ENCODE data around the gene EFNA1. TPM values are rescaled to one million over a fixed set of nuclear protein-coding genes. Genes with fewer than 3 reads are reported as not detected.
"Not testable (repeated sequence)": the region's sequence is repeated elsewhere in the genome, so short reads cannot be mapped to it uniquely, and the experiment has no call there.

The EFNA1 gene
- polyA plus RNA-seq, 3 donors = 60.4 to 78.9 (median 65.0) TPM

- DNase-seq (ENCODE audit: extremely low read depth in 1 of 11, low read depth in 9 of 11, low spot score in 4 of 11) = no peak
These were observed 6.2 kb downstream of the EFNA1 start for GRCh38 chr1:155133799-155134281.

GRCh38 chr1:155134322-155134721 lies 6.6 kb downstream of the EFNA1 start:
- DNase-seq (ENCODE audit: extremely low read depth in 1 of 11, low read depth in 9 of 11, low spot score in 4 of 11) = no peak

GRCh38 chr1:155134880-155135414 lies 7.3 kb downstream of the EFNA1 start:
- DNase-seq (ENCODE audit: extremely low read depth in 1 of 11, low read depth in 9 of 11, low spot score in 4 of 11) = peak in 7 of 11 donors; percentile 53 to 82 (median 63)

GRCh38 chr1:155135415-155136028 lies 7.8 kb downstream of the EFNA1 start, which contains the start of gene SLC50A1:
SLC50A1 (plus strand) TSS chr1:155135852; CDS start chr1:155135912, 60 bp downstream.
- DNase-seq (ENCODE audit: extremely low read depth in 1 of 11, low read depth in 9 of 11, low spot score in 4 of 11) = peak in 9 of 11 donors; percentile 84 to 96 (median 92)

- no peak for DNase-seq (ENCODE audit: extremely low read depth in 1 of 11, low read depth in 9 of 11, low spot score in 4 of 11)
These were observed 9.1 kb downstream of the EFNA1 start for GRCh38 chr1:155136748-155137147.

- DNase-seq (ENCODE audit: extremely low read depth in 1 of 11, low read depth in 9 of 11, low spot score in 4 of 11) = no peak
These were observed 9.7 kb downstream of the EFNA1 start for GRCh38 chr1:155137154-155137949.

GRCh38 chr1:155139895-155140629 lies 12.4 kb downstream of the EFNA1 start, which contains the start of gene DPM3:
DPM3 (minus strand) TSS chr1:155140531; CDS start chr1:155140240, 291 bp downstream.
- DNase-seq (ENCODE audit: extremely low read depth in 1 of 11, low read depth in 9 of 11, low spot score in 4 of 11) = peak in 7 of 11 donors; percentile 73 to 87 (median 78)

- no peak for DNase-seq (ENCODE audit: extremely low read depth in 1 of 11, low read depth in 9 of 11, low spot score in 4 of 11)
These were observed 12.9 kb downstream of the EFNA1 start for GRCh38 chr1:155140630-155140953.

GRCh38 chr1:155141749-155142148 lies 14.1 kb downstream of the EFNA1 start:
- DNase-seq (ENCODE audit: extremely low read depth in 1 of 11, low read depth in 9 of 11, low spot score in 4 of 11) = no peak

- no peak for DNase-seq (ENCODE audit: extremely low read depth in 1 of 11, low read depth in 9 of 11, low spot score in 4 of 11)
These were observed 17.8 kb downstream of the EFNA1 start for GRCh38 chr1:155145491-155145890.

GRCh38 chr1:155155996-155156643 lies 28.4 kb downstream of the EFNA1 start:
- DNase-seq (ENCODE audit: extremely low read depth in 1 of 11, low read depth in 9 of 11, low spot score in 4 of 11) = not testable (repeated sequence)

- no peak for DNase-seq (ENCODE audit: extremely low read depth in 1 of 11, low read depth in 9 of 11, low spot score in 4 of 11)
These were observed 31.3 kb downstream of the EFNA1 start for GRCh38 chr1:155158991-155159390.

GRCh38 chr1:155160128-155160527 lies 32.5 kb downstream of the EFNA1 start:
- DNase-seq (ENCODE audit: extremely low read depth in 1 of 11, low read depth in 9 of 11, low spot score in 4 of 11) = no peak

- DNase-seq (ENCODE audit: extremely low read depth in 1 of 11, low read depth in 9 of 11, low spot score in 4 of 11) = not testable (repeated sequence)
These were observed 35.0 kb downstream of the EFNA1 start for GRCh38 chr1:155162631-155163030.

- DNase-seq (ENCODE audit: extremely low read depth in 1 of 11, low read depth in 9 of 11, low spot score in 4 of 11) = not testable (repeated sequence)
These were observed 36.1 kb downstream of the EFNA1 start for GRCh38 chr1:155163785-155164184.

- DNase-seq (ENCODE audit: extremely low read depth in 1 of 11, low read depth in 9 of 11, low spot score in 4 of 11) = not testable (repeated sequence)
These were observed 36.9 kb downstream of the EFNA1 start for GRCh38 chr1:155164625-155165024.

- no peak for DNase-seq (ENCODE audit: extremely low read depth in 1 of 11, low read depth in 9 of 11, low spot score in 4 of 11)
These were observed 38.4 kb downstream of the EFNA1 start for GRCh38 chr1:155166051-155166470.

- DNase-seq (ENCODE audit: extremely low read depth in 1 of 11, low read depth in 9 of 11, low spot score in 4 of 11) = peak in 5 of 11 donors; percentile 32 to 67 (median 60)
These were observed 38.9 kb downstream of the EFNA1 start for GRCh38 chr1:155166471-155167165.
